Lung (tissue), 12 donors: Measurements from ENCODE around the gene DNAJC11. TPM values are rescaled to one million over a fixed set of nuclear protein-coding genes. Genes with fewer than 3 reads are reported as not detected.

Source experiments
- ATAC-seq: fragments of 200-7000 bp; cut with Tn5 transposase; one replicate; pipeline ENCODE4 v1.9.1; 2020; ENCODE audit warnings: moderate number of reproducible peaks; ENCODE audit not compliant: insufficient read depth, low FRiP score
- DNase-seq, 3 donors: peaks; one replicate each; pipeline ENCODE4 v3.0.0-alpha.2; 2013 to 2017
- H3K27ac ChIP-seq, 2 donors: one replicate each; pipeline ENCODE4 v1.5.1; 2013; ENCODE audit warnings: mild to moderate bottlenecking in 2 of 2, moderate library complexity in 2 of 2, control low read depth in 1 of 2, inconsistent platforms in 1 of 2, low read depth in 1 of 2, low read length in 1 of 2
- H3K27me3 ChIP-seq, 3 donors: one replicate each; pipeline ENCODE4 v1.5.1; 2013; ENCODE audit warnings: low read length in 2 of 3; ENCODE audit not compliant: control insufficient read depth in 3 of 3, insufficient read depth in 3 of 3
- H3K36me3 ChIP-seq, 4 donors: one replicate each; pipeline ENCODE4 v1.5.1; 2013; ENCODE audit warnings: low read length in 4 of 4, mild to moderate bottlenecking in 1 of 4, moderate library complexity in 1 of 4; ENCODE audit not compliant: control insufficient read depth in 4 of 4, insufficient read depth in 4 of 4
- H3K4me1 ChIP-seq, 5 donors: one replicate each; pipeline ENCODE4 v1.5.1; 2013; ENCODE audit warnings: low read length in 5 of 5, mild to moderate bottlenecking in 2 of 5, moderate library complexity in 1 of 5; ENCODE audit not compliant: control insufficient read depth in 5 of 5, insufficient read depth in 5 of 5
- H3K4me3 ChIP-seq: one replicate; pipeline ENCODE4 v1.5.1; 2013; ENCODE audit warnings: mild to moderate bottlenecking, control low read depth, moderate library complexity
- H3K9ac ChIP-seq, 2 donors: one replicate each; pipeline ENCODE4 v1.5.1; 2013; ENCODE audit warnings: low read length in 2 of 2, control low read depth in 1 of 2; ENCODE audit not compliant: insufficient read depth in 1 of 2
- H3K9me3 ChIP-seq, 4 donors: one replicate each; pipeline ENCODE4 v1.5.1; 2013; ENCODE audit warnings: low read length in 3 of 4, mild to moderate bottlenecking in 1 of 4, moderate library complexity in 1 of 4; ENCODE audit not compliant: control insufficient read depth in 4 of 4, insufficient read depth in 3 of 4
- CTCF ChIP-seq: IDR thresholded peaks from 2 replicates; pipeline ENCODE4 v1.5.1; 2012; ENCODE audit warnings: mild to moderate bottlenecking; ENCODE audit errors: control extremely low read depth, extremely low read depth
- WGBS, 2 donors: extraction: QIAGEN DNeasy Blood & Tissue Kit; methylation state at CpG; one replicate each; pipeline ENCODE4 v1.1.7; 2013; 5-methylcytosine and 5-hydroxymethylcytosine counted together
- polyA plus RNA-seq, 2 donors: library from polyadenylated mRNA; stranded (reverse); fragments of 200-250 nt; gene quantifications; one replicate each; pipeline ENCODE4 v1.2.1, GENCODE V29; 2013
- total RNA-seq, 2 donors: library from RNA; depleted of rRNA in 1 of 2; stranded (reverse); fragments of >200 nt in 1 of 2; gene quantifications; one replicate each; pipeline ENCODE4 v1.2.1, GENCODE V29; 2014 to 2021
- donor health status: control.
- donor health status: control.
- donor health status: Bipolar disorder and iron deficiency.
- donor health status: healthy.
- donor health status: DM: yes; HTN: yes; CAD: no.

DNAJC11 gene
- total and polyA plus RNA-seq, 4 donors = 18.6 to 43.0 (median 30.4) TPM

GRCh38 chr1:6653436-6654290, 48.0 kb downstream of the DNAJC11 start:
- no peak overlapping the region for H3K4me3 ChIP-seq
- no peak overlapping the region for H3K27ac ChIP-seq
- no peaks in the 10 kb centered on the region for H3K4me1 ChIP-seq
- no peak overlapping the region for H3K9ac ChIP-seq
- H3K36me3 ChIP-seq = peaks cover 8 to 28% (median 13%) of the 10 kb centered on the region in 4 donors
- H3K9me3 ChIP-seq = no peaks in the 10 kb centered on the region
- WGBS, 2 donors = 93 to 94% methylated on average over 23 of the region's 23 CpGs
- no peaks in the 10 kb centered on the region for H3K27me3 ChIP-seq
- DNase-seq (no peak), ATAC-seq (no peak)
- no peak for TF ChIP-seq CTCF

GRCh38 chr1:6652986-6653385, 48.6 kb downstream of the DNAJC11 start:
- DNase-seq = no peak
- WGBS, 2 donors = 39 to 79% methylated on average over 6 of the region's 6 CpGs
- Histone ChIP-seq H3K9me3 (no peaks in the 10 kb centered on the region), H3K4me1 (no peaks in the 10 kb centered on the region), H3K36me3 (peaks cover 8 to 28% (median 12%) of the 10 kb centered on the region in 4 donors), H3K27me3 (no peaks in the 10 kb centered on the region), H3K4me3 (no peak overlapping the region), H3K27ac (no peak overlapping the region), H3K9ac (no peak overlapping the region)
- no peak for TF ChIP-seq CTCF
- ATAC-seq = no peak

GRCh38 chr1:6651909-6652308, 49.7 kb downstream of the DNAJC11 start:
- H3K9me3 ChIP-seq = no peaks in the 10 kb centered on the region
- no peak overlapping the region for H3K9ac ChIP-seq
- 93% methylated on average over 17 of the region's 17 CpGs for WGBS, 2 donors
- no peak overlapping the region for H3K27ac ChIP-seq
- H3K36me3 ChIP-seq = peaks cover 8 to 28% (median 12%) of the 10 kb centered on the region in 4 donors
- no peak overlapping the region for H3K4me3 ChIP-seq
- ATAC-seq (no peak), DNase-seq (no peak)
- no peak for TF ChIP-seq CTCF
- H3K4me1 ChIP-seq = no peaks in the 10 kb centered on the region
- H3K27me3 ChIP-seq = no peaks in the 10 kb centered on the region
